GM13977 (cell line): ENCODE data around the gene DUSP16.

Experiments
- DNase-seq: peaks from one replicate; pipeline ENCODE4 v3.0.0; 2012; ENCODE audit warnings: low spot score
- CTCF ChIP-seq: IDR thresholded peaks from 2 replicates; pipeline ENCODE4 v1.5.1; 2012; ENCODE audit warnings: mild to moderate bottlenecking, control low read depth; ENCODE audit not compliant: insufficient read depth; ENCODE audit errors: extremely low read depth, missing control alignments
- in situ Hi-C: fragments of 300-500 bp; cut with MboI; formaldehyde crosslinking; loops from one replicate; pipeline ENCODE4 v1.12.0; 2022; ENCODE audit warnings: low sequenced_read_pairs, low pct_unique_long_range_greater_than_20kb, mixed read lengths, inconsistent platforms; ENCODE audit not compliant: unreplicated experiment

The DUSP16 gene

GRCh38 chr12:12557733-12558132, 4.9 kb downstream of the DUSP16 start:
- in situ Hi-C loops, result loop anchor here (25.0 kb wide), 1 partner anchor 170 kb away; no protein-coding TSS in a partner anchor
- DNase-seq, result no peak

DNA sequence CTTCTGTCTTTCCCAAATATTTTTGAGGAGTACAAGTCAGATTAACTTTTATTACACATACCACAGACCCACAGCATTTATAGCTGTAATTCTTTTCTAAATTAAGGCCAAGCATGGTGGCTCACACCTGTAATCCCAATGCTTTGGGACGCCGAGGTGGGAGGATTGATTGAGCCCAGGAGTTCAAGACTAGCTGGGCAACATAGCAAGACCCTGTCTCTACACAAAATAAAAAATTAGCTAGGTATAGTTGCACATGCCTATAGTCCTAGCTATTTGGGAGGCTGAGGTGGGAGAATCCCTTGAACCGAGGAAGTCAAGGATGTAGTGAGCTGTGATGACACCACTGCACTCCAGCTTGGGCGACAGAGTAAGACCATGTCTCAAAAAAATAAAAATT, 7.0 kb downstream of the DUSP16 start:
- DNase-seq, result no peak
- no peak for TF ChIP-seq CTCF
- in situ Hi-C loops, result loop anchor here (25.0 kb wide), 1 partner anchor 168 kb away; no protein-coding TSS in a partner anchor

More at GRCh38 chr12:12557733-12558132, 4.9 kb downstream of the DUSP16 start:
- TF ChIP-seq CTCF, result no peak

- no peak for DNase-seq
- TF ChIP-seq CTCF, result no peak
- in situ Hi-C loops, result loop anchor here (25.0 kb wide), 1 partner anchor 166 kb away; no protein-coding TSS in a partner anchor
These were observed 9.4 kb downstream of the DUSP16 start for GRCh38 chr12:12553208-12553785.

DNA sequence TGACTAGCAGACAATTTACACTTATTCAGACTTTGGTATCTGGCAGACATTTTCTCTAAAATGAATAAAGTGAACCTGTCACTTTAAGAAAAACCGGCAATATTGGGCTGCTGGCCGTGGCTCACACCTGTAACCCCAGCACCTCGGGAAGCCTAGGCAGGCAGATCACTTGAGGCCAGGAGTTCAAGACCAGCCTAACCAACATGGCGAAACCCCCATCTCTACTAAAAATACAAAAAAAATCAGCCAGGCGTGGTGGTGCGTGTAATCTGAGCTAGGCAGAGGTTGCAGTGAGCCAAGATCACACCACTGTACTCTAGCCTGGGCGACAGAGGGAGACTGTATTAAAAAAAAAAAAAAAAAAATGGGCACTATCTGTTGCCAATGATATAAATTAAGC, 11.5 kb downstream of the DUSP16 start:
- DNase-seq, result no peak
- in situ Hi-C loops, result loop anchor here (25.0 kb wide), 1 partner anchor 164 kb away; no protein-coding TSS in a partner anchor
- no peak for TF ChIP-seq CTCF

- in situ Hi-C loops, result loop anchor here (25.0 kb wide), 1 partner anchor 163 kb away; no protein-coding TSS in a partner anchor
- TF ChIP-seq CTCF, result no peak
- no peak for DNase-seq
These were observed 12.4 kb downstream of the DUSP16 start for GRCh38 chr12:12550277-12550676.

GRCh38 chr12:12549426-12549825, 13.2 kb downstream of the DUSP16 start:
- in situ Hi-C loops, result no loop called here
- TF ChIP-seq CTCF, result no peak
- no peak for DNase-seq
